A549 (cell line): ENCODE data around the gene LIAS. TPM values are rescaled to one million over a fixed set of nuclear protein-coding genes. Genes with fewer than 3 reads are reported as not detected.

Experiments
- ATAC-seq, 2 experiments: fragments of 200-7000 bp in 1 of 2; fragments of >200 bp in 1 of 2; cut with Nextera tagmentation in 1 of 2; cut with Tn5 transposase in 1 of 2; 3 replicates each; pipeline versions ENCODE4 v1.8.0 to v1.9.1; 2018 to 2020; ENCODE audit warnings: mild to moderate bottlenecking in 1 of 2, moderate library complexity in 1 of 2
- CTCF ChIA-PET: fragments of 300-600 bp; sonication (Branson Sonifier 250); formaldehyde crosslinking; extraction: SDS; loops from one replicate; lab custom pipeline; 2021; ENCODE audit warnings: antibody characterized with exemption, inconsistent platforms; lab: Yijun Ruan, JAX
- POLR2A ChIA-PET: fragments of 350-600 bp; formaldehyde crosslinking; extraction: SDS; loops from one replicate; lab custom pipeline; 2021; ENCODE audit warnings: antibody characterized with exemption, inconsistent platforms; lab: Yijun Ruan, JAX
- DNase-seq, 2 experiments: peaks; one replicate each; pipeline versions ENCODE4 v3.0.0 to v3.0.0-alpha.2; 2011 to 2016; ENCODE audit warnings: low read depth in 1 of 2, low spot score in 1 of 2
- FAIRE-seq: peaks from 2 replicates; lab custom pipeline; 2011; peaks lifted over from hg19 to GRCh38; lab: Jason Lieb, UNC
- H3K27ac ChIP-seq, 2 experiments: fragments of >200 bp; sonication (Bioruptor Twin); formaldehyde crosslinking; 3 replicates each; pipeline ENCODE4 v1.5.1; 2016 to 2017
- H3K4me1 ChIP-seq: fragments of >200 bp; sonication (Bioruptor Twin); formaldehyde crosslinking; 3 replicates; pipeline ENCODE4 v1.6.1; 2016
- H3K4me2 ChIP-seq: fragments of >200 bp; sonication (Bioruptor Twin); formaldehyde crosslinking; 3 replicates; pipeline ENCODE4 v1.6.1; 2016
- H3K4me3 ChIP-seq: fragments of >200 bp; sonication (Bioruptor Twin); formaldehyde crosslinking; 3 replicates; pipeline ENCODE4 v1.5.1; 2016
- H3K9me3 ChIP-seq: fragments of >200 bp; sonication (Bioruptor Twin); formaldehyde crosslinking; 3 replicates; pipeline ENCODE4 v1.6.1; 2016
- ATOH8 ChIP-seq: fragments of 250-450 bp; sonication (Bioruptor Pico); IDR thresholded peaks from 2 replicates; pipeline ENCODE4 v1.5.0; 2020; ENCODE audit warnings: low read depth, mild to moderate bottlenecking, moderate library complexity
- BCL3 ChIP-seq: fragments of >200 bp; sonication (Bioruptor Twin); formaldehyde crosslinking; IDR thresholded peaks from 3 replicates; pipeline ENCODE4 v1.6.1; 2016
- CEBPB ChIP-seq, 2 experiments: fragments of >200 bp in 1 of 2; sonication (Bioruptor Twin) in 1 of 2; formaldehyde crosslinking in 1 of 2; IDR thresholded peaks; 2 replicates each; pipeline ENCODE4 v1.6.1; 2012 to 2016
- CHD4 ChIP-seq: fragments of 200-600 bp; sonication (generic); IDR thresholded peaks from 2 replicates; pipeline ENCODE4 v1.6.1; 2016; ENCODE audit warnings: antibody characterized with exemption, mild to moderate bottlenecking, borderline replicate concordance
- E2F6 ChIP-seq: IDR thresholded peaks from 2 replicates; pipeline ENCODE4 v1.6.1; 2012; ENCODE audit warnings: low read depth, borderline replicate concordance
- ELK1 ChIP-seq: fragments of 150-350 bp; IDR thresholded peaks from 2 replicates; pipeline ENCODE4 v1.6.1; 2014; ENCODE audit warnings: low read depth, mild to moderate bottlenecking, low read length
- ESRRA ChIP-seq: fragments of 150-350 bp; IDR thresholded peaks from 2 replicates; pipeline ENCODE4 v1.6.1; 2014; ENCODE audit warnings: mild to moderate bottlenecking, low read length, borderline replicate concordance
- FOSL2 ChIP-seq, 2 experiments: fragments of 450-650 bp in 1 of 2; fragments of >200 bp in 1 of 2; sonication (Bioruptor Twin) in 1 of 2; formaldehyde crosslinking; IDR thresholded peaks; 2 replicates each; pipeline versions ENCODE4 v1.5.0 to v1.6.1; 2016 to 2020; ENCODE audit warnings: mild to moderate bottlenecking in 1 of 2, moderate library complexity in 1 of 2
- HMGXB4 ChIP-seq: fragments of 250-450 bp; sonication (Bioruptor Pico); IDR thresholded peaks from 2 replicates; pipeline ENCODE4 v1.5.0; 2021; ENCODE audit warnings: mild to moderate bottlenecking, moderate library complexity, borderline replicate concordance
- HOXB5 ChIP-seq: fragments of 250-450 bp; sonication (Bioruptor Pico); IDR thresholded peaks from 2 replicates; pipeline ENCODE4 v1.5.0; 2020; ENCODE audit warnings: mild to moderate bottlenecking, moderate library complexity
- MAFK ChIP-seq: fragments of 450-650 bp; IDR thresholded peaks from 2 replicates; pipeline ENCODE4 v1.6.1; 2014; ENCODE audit not compliant: partially characterized antibody
- POLR2A ChIP-seq: IDR thresholded peaks from 2 replicates; pipeline ENCODE4 v1.6.1; 2012; ENCODE audit warnings: mild to moderate bottlenecking, low read length
- POLR2AphosphoS2 ChIP-seq: conservative IDR thresholded peaks from 2 replicates; pipeline ENCODE4 v1.6.1; 2012; ENCODE audit warnings: low read length, improper control_type of control experiment, inconsistent platforms
- RNF2 ChIP-seq: fragments of 200-600 bp; sonication (generic); IDR thresholded peaks from 2 replicates; pipeline ENCODE4 v1.6.1; 2016; ENCODE audit warnings: low read depth, mild to moderate bottlenecking, antibody characterized with exemption, moderate library complexity, borderline replicate concordance
- ZFP36 ChIP-seq: fragments of 450-650 bp; IDR thresholded peaks from 2 replicates; pipeline ENCODE4 v1.6.1; 2014; ENCODE audit warnings: borderline replicate concordance; ENCODE audit not compliant: partially characterized antibody
- WGBS: methylation state at CpG from one replicate; pipeline ENCODE4 v1.1.6; 2017; ENCODE audit errors: missing lambda C conversion rate; 5-methylcytosine and 5-hydroxymethylcytosine counted together
- polyA plus RNA-seq, 4 experiments: library from polyadenylated mRNA; depleted of rRNA in 3 of 4; stranded (reverse); fragments of >200 nt; fragmentation: RNase III in 1 of 4; extraction: RNeasy Plus Mini Kit Qiagen cat#74134 plus additional on column Dnase treatment in 1 of 4; gene quantifications; 2 replicates in 3 of 4; 3 replicates in 1 of 4; pipeline ENCODE4 v1.2.3, GENCODE V29; 2011 to 2017

The LIAS gene
- polyA plus RNA-seq, 2 of the 4 experiments (the other 2 are of a cell fraction), result 11.3 to 22.3 TPM

- Histone ChIP-seq H3K4me3 (no peak overlapping the region), H3K4me2 (no peak overlapping the region), H3K4me1 (no peaks in the 10 kb centered on the region), H3K9me3 (no peaks in the 10 kb centered on the region), H3K27ac (no peak overlapping the region)
- WGBS, result 78% methylated on average over 4 of the region's 4 CpGs
- FAIRE-seq (no peak), DNase-seq (no peak), ATAC-seq (no peak)
- TF ChIP-seq HMGXB4 (CRISPR knock-in tag) (no peak), MAFK (no peak), CEBPB (IDR thresholded peaks at IDR 0.05) (no peak), ESRRA (no peak), ZFP36 (no peak), HOXB5 (CRISPR knock-in tag) (no peak), POLR2A (no peak), BCL3 (no peak), POLR2AphosphoS2 (no peak), FOSL2 (IDR thresholded peaks at IDR 0.05) (no peak), FOSL2 (CRISPR knock-in tag; IDR thresholded peaks at IDR 0.05) (no peak), ELK1 (no peak), ATOH8 (CRISPR knock-in tag) (no peak)
- ChIA-PET POLR2A (interaction anchor here (0.6 kb wide), 1 partner anchor 23 kb away, joined by 5 read pairs; no protein-coding TSS in a partner anchor), CTCF (interaction anchor here (0.7 kb wide), 1 partner anchor 9 kb away, joined by 4 read pairs; no protein-coding TSS in a partner anchor)
Observed at GRCh38 chr4:39429476-39430334, 29.2 kb upstream of the LIAS start.

- 88% methylated on average over 11 of the region's 11 CpGs for WGBS
- POLR2A ChIA-PET, result no interaction called here
Observed at GRCh38 chr4:39433878-39434492, 24.9 kb upstream of the LIAS start.

More at GRCh38 chr4:39433878-39434492, 24.9 kb upstream of the LIAS start:
- FAIRE-seq, result no peak
- no peak for ATAC-seq
- Histone ChIP-seq H3K4me2 (no peak overlapping the region), H3K4me1 (no peaks in the 10 kb centered on the region), H3K9me3 (no peaks in the 10 kb centered on the region), H3K4me3 (no peak overlapping the region), H3K27ac (no peak overlapping the region)
- CTCF ChIA-PET, result no interaction called here
- DNase-seq, result no peak
- no peak for TF ChIP-seq POLR2AphosphoS2
- TF ChIP-seq RNF2, result no peak
- no peak for TF ChIP-seq E2F6
- no peak for TF ChIP-seq CHD4
- no peak for TF ChIP-seq ZFP36
